ENCODE results near the gene LAMA4.

The LAMA4 gene

DNA sequence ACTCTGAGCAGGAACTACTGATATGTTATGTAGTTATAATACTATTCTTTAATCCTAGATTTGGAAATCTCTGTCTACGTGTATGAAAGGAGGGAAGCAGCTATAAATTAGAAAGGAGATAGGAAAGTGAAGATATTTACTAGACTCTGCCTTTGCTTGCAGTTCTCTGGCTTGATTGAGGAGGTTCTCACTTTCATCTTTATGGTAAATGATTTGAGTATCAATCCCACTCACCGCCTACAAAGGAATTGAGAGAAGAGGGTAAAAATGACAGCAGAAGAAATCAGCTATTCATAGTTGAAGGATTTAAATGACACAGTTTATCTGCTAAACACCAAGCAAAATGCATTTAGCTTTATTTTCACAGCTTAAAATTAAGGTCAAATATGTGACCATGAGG lies 99.7 kb downstream of the LAMA4 start:
- POLR2A ChIA-PET, result interaction anchor here (0.9 kb wide), 1 partner anchor 67 kb away, joined by 5 read pairs; the partner anchor contains the start of genes FAM229B and TUBE1
- TF ChIP-seq NFRKB (IDR thresholded peaks at IDR 0.05) (no peak), ZNF384 (IDR thresholded peaks at IDR 0.05) (no peak), FOXA1 (IDR thresholded peaks at IDR 0.05) (no peak), FOXK2 (IDR thresholded peaks at IDR 0.05) (no peak), BHLHE40 (IDR thresholded peaks at IDR 0.05; ENCODE audit: borderline replicate concordance) (no peak), LEF1 (IDR thresholded peaks at IDR 0.05; ENCODE audit: borderline replicate concordance) (no peak), SUZ12 (IDR thresholded peaks at IDR 0.05) (no peak), ARNT (IDR thresholded peaks at IDR 0.05) (no peak), ELF4 (IDR thresholded peaks at IDR 0.05) (no peak), SP1 (IDR thresholded peaks at IDR 0.05) (no peak), TARDBP (IDR thresholded peaks at IDR 0.05) (no peak), CTBP1 (IDR thresholded peaks at IDR 0.05; ENCODE audit: borderline replicate concordance) (no peak), L3MBTL2 (conservative IDR thresholded peaks at IDR 0.05) (no peak), HDGF (IDR thresholded peaks at IDR 0.05; ENCODE audit: borderline replicate concordance) (no peak), FOXM1 (IDR thresholded peaks at IDR 0.05; ENCODE audit: borderline replicate concordance) (no peak)
- DNase-seq (ENCODE audit: extremely low spot score), result no peak

DNA sequence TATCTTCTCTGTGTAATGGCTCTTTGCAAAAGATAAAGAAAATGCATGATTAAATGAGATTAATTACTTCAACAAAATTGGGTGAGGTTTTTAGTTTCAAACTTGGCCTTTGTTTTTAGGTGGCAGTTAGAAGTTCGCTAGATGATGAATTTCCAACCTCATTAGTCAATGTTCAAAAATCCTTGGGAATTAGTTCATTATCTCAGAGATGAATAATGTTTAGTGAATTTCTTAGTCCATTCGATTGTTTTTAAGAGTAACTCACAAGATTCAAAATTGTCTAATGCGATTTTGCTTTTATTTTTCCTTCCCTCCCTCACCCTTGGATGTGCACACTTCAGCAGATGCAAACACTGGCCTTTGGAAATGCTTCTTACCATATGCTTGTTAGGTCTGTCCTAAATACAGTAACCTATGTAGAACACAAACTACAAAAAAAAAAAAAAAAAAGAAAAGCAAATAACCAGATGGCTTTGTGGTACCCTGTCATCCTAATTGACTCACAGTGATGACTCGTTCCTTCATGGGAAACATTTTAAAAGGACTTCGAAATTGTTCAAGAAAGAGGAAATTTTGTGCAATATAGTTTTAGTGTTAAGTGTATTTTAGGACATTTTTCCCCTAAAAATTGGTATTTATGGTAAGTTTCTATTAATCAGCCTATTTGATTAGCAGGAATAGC lies 100.3 kb downstream of the LAMA4 start:
- POLR2A ChIA-PET, result no interaction called here
- TF ChIP-seq ZNF384 (IDR thresholded peaks at IDR 0.05), result 0 out of 2 replicates have a peak, but pooled peaks have one; percentile 51
- no peak for TF ChIP-seq NFRKB (IDR thresholded peaks at IDR 0.05)

More for the DNA sequence above, 99.7 kb downstream of the LAMA4 start:
- CTCF ChIA-PET, result interaction anchor here (0.6 to 0.9 kb wide), 3 partner anchors 111 to 682 kb away, joined by 3 to 4 read pairs (median 3); no protein-coding TSS in a partner anchor

DNA sequence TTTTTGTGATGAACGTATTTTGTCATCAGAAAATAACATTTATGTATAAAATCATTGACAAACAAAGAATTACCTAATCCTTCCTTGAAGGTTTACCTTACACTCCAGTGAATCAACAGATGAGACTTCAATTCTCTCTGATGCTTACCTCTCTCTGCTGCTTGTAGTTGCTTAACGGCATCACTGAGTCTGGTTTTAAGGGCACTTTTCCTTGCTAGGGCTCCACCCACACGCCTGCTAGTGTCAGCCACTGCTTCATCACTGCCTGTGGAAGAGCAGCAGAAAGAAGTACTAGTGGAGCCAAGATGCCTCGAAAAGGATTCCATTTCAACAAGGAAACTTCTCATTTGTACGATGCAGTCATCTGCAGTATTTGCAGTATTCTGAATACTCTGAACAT lies 104.0 kb downstream of the LAMA4 start:
- ChIA-PET POLR2A (no interaction called here), CTCF (no interaction called here)
- TF ChIP-seq ARNT (IDR thresholded peaks at IDR 0.05) (no peak), FOXA1 (IDR thresholded peaks at IDR 0.05) (no peak), SP1 (IDR thresholded peaks at IDR 0.05) (no peak), NFRKB (IDR thresholded peaks at IDR 0.05) (no peak), LEF1 (IDR thresholded peaks at IDR 0.05; ENCODE audit: borderline replicate concordance) (no peak)
- DNase-seq (ENCODE audit: extremely low spot score), result no peak

More for the DNA sequence above, 100.3 kb downstream of the LAMA4 start:
- no peak for DNase-seq (ENCODE audit: extremely low spot score)
- CTCF ChIA-PET, result interaction anchor here (0.6 to 0.9 kb wide), 3 partner anchors 111 to 681 kb away, joined by 3 to 4 read pairs (median 3); no protein-coding TSS in a partner anchor

DNA sequence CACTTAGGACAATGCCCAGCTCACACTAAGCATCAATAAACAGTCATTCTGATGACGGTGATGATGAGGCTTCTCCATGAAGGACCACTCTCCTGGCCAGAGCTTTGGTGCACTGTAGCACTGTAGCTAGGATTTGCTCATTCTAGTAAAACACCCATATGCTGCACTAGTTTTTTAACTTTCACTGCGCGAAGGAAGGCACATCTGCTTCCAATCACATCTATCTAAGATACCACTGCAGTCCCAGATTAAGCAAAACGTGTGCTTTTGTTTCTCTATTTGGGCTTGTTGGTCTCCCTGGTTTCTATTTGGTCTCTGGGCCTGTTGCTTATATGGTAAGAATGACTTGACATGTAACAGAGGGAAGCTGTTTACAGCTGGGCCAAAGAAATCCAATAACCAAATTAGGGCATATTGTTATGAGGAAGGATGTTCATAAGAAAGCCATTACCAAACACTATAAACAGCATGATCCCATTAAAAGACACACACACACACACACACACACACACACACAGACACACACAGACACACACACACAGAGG lies 104.6 kb downstream of the LAMA4 start:
- no peak for DNase-seq (ENCODE audit: extremely low spot score)
- POLR2A ChIA-PET, result no interaction called here
- TF ChIP-seq LEF1 (IDR thresholded peaks at IDR 0.05; ENCODE audit: borderline replicate concordance) (no peak), SP1 (IDR thresholded peaks at IDR 0.05) (no peak), CTBP1 (IDR thresholded peaks at IDR 0.05; ENCODE audit: borderline replicate concordance) (no peak; the same call in 1 of the 2 replicates), ARNT (IDR thresholded peaks at IDR 0.05) (no peak)
- TF ChIP-seq, protein P1, sequence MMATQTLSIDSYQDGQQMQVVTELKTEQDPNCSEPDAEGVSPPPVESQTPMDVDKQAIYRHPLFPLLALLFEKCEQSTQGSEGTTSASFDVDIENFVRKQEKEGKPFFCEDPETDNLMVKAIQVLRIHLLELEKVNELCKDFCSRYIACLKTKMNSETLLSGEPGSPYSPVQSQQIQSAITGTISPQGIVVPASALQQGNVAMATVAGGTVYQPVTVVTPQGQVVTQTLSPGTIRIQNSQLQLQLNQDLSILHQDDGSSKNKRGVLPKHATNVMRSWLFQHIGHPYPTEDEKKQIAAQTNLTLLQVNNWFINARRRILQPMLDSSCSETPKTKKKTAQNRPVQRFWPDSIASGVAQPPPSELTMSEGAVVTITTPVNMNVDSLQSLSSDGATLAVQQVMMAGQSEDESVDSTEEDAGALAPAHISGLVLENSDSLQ (IDR thresholded peaks at IDR 0.05), result no peak
- CTCF ChIA-PET, result no interaction called here

DNA sequence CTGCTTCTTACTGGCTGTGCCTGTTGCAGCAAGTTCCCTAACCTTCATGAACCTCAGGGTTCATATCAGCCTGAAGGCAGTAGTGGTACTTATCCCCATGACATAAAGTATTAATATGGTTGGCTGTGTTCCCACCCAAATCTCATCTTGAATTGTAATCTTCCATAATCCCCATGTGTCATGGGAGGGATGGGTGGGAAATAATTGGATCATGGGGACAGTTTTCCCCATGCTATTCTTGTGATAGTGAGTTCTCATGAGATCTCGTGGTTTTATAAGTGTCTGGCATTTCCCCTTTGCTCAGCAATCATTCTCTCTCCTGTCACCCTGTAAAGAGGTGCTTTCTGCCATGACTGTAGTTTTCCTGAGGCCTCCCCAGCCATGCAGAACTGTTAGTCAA lies 105.1 kb downstream of the LAMA4 start:
- TF ChIP-seq ELF4 (IDR thresholded peaks at IDR 0.05), result no peak
- no peak for TF ChIP-seq FOXK2 (IDR thresholded peaks at IDR 0.05)
- no peak for TF ChIP-seq HDGF (IDR thresholded peaks at IDR 0.05; ENCODE audit: borderline replicate concordance)
- TF ChIP-seq SUZ12 (IDR thresholded peaks at IDR 0.05), result no peak
- no peak for TF ChIP-seq FOXA1 (IDR thresholded peaks at IDR 0.05)
- no peak for TF ChIP-seq ARNT (IDR thresholded peaks at IDR 0.05)
- no peak for TF ChIP-seq TARDBP (IDR thresholded peaks at IDR 0.05)
- no peak for TF ChIP-seq SP1 (IDR thresholded peaks at IDR 0.05)
- ChIA-PET POLR2A (no interaction called here), CTCF (no interaction called here)
- DNase-seq (ENCODE audit: extremely low spot score), result no peak

DNA sequence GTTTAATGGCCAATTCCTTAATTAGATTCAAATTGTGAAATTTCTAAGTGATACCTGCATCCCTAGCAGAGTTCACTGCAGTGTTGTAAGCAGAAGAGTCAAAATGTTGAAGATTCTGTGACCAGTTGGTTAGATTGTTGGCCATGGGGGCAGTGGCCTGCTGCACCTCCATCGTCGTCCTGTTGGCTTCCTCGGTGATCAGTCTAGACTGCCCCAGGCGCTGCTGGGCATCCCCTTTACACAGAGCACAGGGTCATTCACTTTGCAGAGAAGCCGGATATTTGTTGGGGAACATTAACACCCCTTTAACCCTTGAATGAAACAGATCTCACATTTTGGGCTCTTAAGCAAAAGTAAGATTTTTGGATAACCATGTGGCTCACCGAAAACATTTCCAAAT lies 106.3 kb downstream of the LAMA4 start:
- ChIA-PET POLR2A (interaction anchor here (1.0 kb wide), 1 partner anchor 61 kb away, joined by 3 read pairs; the partner anchor contains the start of genes FAM229B and TUBE1), CTCF (no interaction called here)
- DNase-seq (ENCODE audit: extremely low spot score), result no peak
- TF ChIP-seq LEF1 (IDR thresholded peaks at IDR 0.05; ENCODE audit: borderline replicate concordance), result no peak
- TF ChIP-seq HDGF (IDR thresholded peaks at IDR 0.05; ENCODE audit: borderline replicate concordance), result no peak
- TF ChIP-seq CTBP1 (IDR thresholded peaks at IDR 0.05; ENCODE audit: borderline replicate concordance), result no peak
- no peak for TF ChIP-seq FOXK2 (IDR thresholded peaks at IDR 0.05)
- no peak for TF ChIP-seq SP1 (IDR thresholded peaks at IDR 0.05)
- TF ChIP-seq FOXM1 (IDR thresholded peaks at IDR 0.05; ENCODE audit: borderline replicate concordance), result no peak
- TF ChIP-seq, protein P1 (IDR thresholded peaks at IDR 0.05), result no peak
- no peak for TF ChIP-seq TARDBP (IDR thresholded peaks at IDR 0.05)
- TF ChIP-seq ELF4 (IDR thresholded peaks at IDR 0.05), result no peak
- no peak for TF ChIP-seq NFRKB (IDR thresholded peaks at IDR 0.05)
- TF ChIP-seq FOXA1 (IDR thresholded peaks at IDR 0.05), result no peak
- no peak for TF ChIP-seq SUZ12 (IDR thresholded peaks at IDR 0.05)
- no peak for TF ChIP-seq L3MBTL2 (conservative IDR thresholded peaks at IDR 0.05)
- no peak for TF ChIP-seq ZNF384 (IDR thresholded peaks at IDR 0.05)
- TF ChIP-seq BHLHE40 (IDR thresholded peaks at IDR 0.05; ENCODE audit: borderline replicate concordance), result no peak
- no peak for TF ChIP-seq ARNT (IDR thresholded peaks at IDR 0.05)

Measured in HEK293T (cell line).